Measurements from ENCODE around the gene SLC51B.
A peak's percentile ranks its signal among the peaks of the same experiment; 100 is the strongest.

SLC51B gene

GRCh38 chr15:65076486-65077290 lies 31.5 kb downstream of the SLC51B start, which contains the start of gene KBTBD13:
KBTBD13 (plus strand) TSS chr15:65076746; CDS start chr15:65076816, 70 bp downstream.
- no peak within 1 kb of the TSS for H3K4me3 ChIP-seq (ENCODE audit: low read length)
- DNase-seq (ENCODE audit: low read depth): no peak
- TF ChIP-seq CTCF (IDR thresholded peaks at IDR 0.05; ENCODE audit: insufficient read depth, low read depth, low read length, missing control alignments): no peak

GRCh38 chr15:65077291-65077980 lies 32.2 kb downstream of the SLC51B start:
- no peak for TF ChIP-seq CTCF (IDR thresholded peaks at IDR 0.05; ENCODE audit: insufficient read depth, low read depth, low read length, missing control alignments)

GRCh38 chr15:65077981-65078352 lies 32.8 kb downstream of the SLC51B start:
- TF ChIP-seq CTCF (IDR thresholded peaks at IDR 0.05; ENCODE audit: insufficient read depth, low read depth, low read length, missing control alignments): peak; percentile 70
- DNase-seq (ENCODE audit: low read depth): peak; percentile 73

More at GRCh38 chr15:65077291-65077980, 32.2 kb downstream of the SLC51B start:
- DNase-seq (ENCODE audit: low read depth): no peak
- H3K4me3 ChIP-seq (ENCODE audit: low read length): no peak overlapping the region

GRCh38 chr15:65079580-65079979 lies 34.4 kb downstream of the SLC51B start:
- H3K4me3 ChIP-seq (ENCODE audit: low read length): no peak overlapping the region
- TF ChIP-seq CTCF (IDR thresholded peaks at IDR 0.05; ENCODE audit: insufficient read depth, low read depth, low read length, missing control alignments): no peak
- DNase-seq (ENCODE audit: low read depth): no peak

More at GRCh38 chr15:65077981-65078352, 32.8 kb downstream of the SLC51B start:
- no peak overlapping the region for H3K4me3 ChIP-seq (ENCODE audit: low read length)

- no peak for TF ChIP-seq CTCF (IDR thresholded peaks at IDR 0.05; ENCODE audit: insufficient read depth, low read depth, low read length, missing control alignments)
These were observed 36.1 kb downstream of the SLC51B start for GRCh38 chr15:65081270-65081669.

GRCh38 chr15:65081758-65082157 lies 36.6 kb downstream of the SLC51B start:
- no peak for TF ChIP-seq CTCF (IDR thresholded peaks at IDR 0.05; ENCODE audit: insufficient read depth, low read depth, low read length, missing control alignments)
- H3K4me3 ChIP-seq (ENCODE audit: low read length): no peak overlapping the region
- peak; percentile 33 for DNase-seq (ENCODE audit: low read depth)

More at GRCh38 chr15:65081270-65081669, 36.1 kb downstream of the SLC51B start:
- no peak for DNase-seq (ENCODE audit: low read depth)
- H3K4me3 ChIP-seq (ENCODE audit: low read length): no peak overlapping the region

Data from epithelial cell of esophagus (primary cell).